ENCODE results near the gene ALDH7A1.

ALDH7A1 gene

GRCh38 chr5:126531543-126532120 lies 63.4 kb downstream of the ALDH7A1 start:
- Histone ChIP-seq H3K9ac (ENCODE audit: low read length) (no peak overlapping the region), H3K27ac (ENCODE audit: low read length) (no peak overlapping the region), H3K4me1 (ENCODE audit: low read length) (no peaks in the 10 kb centered on the region), H3K36me3 (replicated peaks; ENCODE audit: low read depth, low read length) (no peaks in the 10 kb centered on the region), H3K79me2 (ENCODE audit: low read length) (no peaks in the 10 kb centered on the region), H4K20me1 (ENCODE audit: insufficient read depth, low read length) (no peaks in the 10 kb centered on the region), H3K4me3 (ENCODE audit: low read length) (no peak overlapping the region), H3K4me2 (ENCODE audit: low read length) (no peak overlapping the region), H2AFZ (ENCODE audit: low read depth, low read length) (no peak overlapping the region), H3K27me3 (ENCODE audit: low read depth, low read length) (no peaks in the 10 kb centered on the region), H3K9me3 (ENCODE audit: insufficient read depth, low read length) (no peaks in the 10 kb centered on the region)
- TF ChIP-seq CTCF (IDR thresholded peaks at IDR 0.05; ENCODE audit: low read depth, low read length) (no peak), EZH2phosphoT487 (IDR thresholded peaks at IDR 0.05; ENCODE audit: low read depth) (no peak)

GRCh38 chr5:126527892-126528291 lies 67.1 kb downstream of the ALDH7A1 start:
- TF ChIP-seq EZH2phosphoT487 (IDR thresholded peaks at IDR 0.05; ENCODE audit: low read depth) = no peak
- TF ChIP-seq CTCF (IDR thresholded peaks at IDR 0.05; ENCODE audit: low read depth, low read length) = no peak
- H3K4me1 ChIP-seq (ENCODE audit: low read length) = no peaks in the 10 kb centered on the region
- H3K79me2 ChIP-seq (ENCODE audit: low read length) = no peaks in the 10 kb centered on the region
- H3K36me3 ChIP-seq (replicated peaks; ENCODE audit: low read depth, low read length) = no peaks in the 10 kb centered on the region
- no peak overlapping the region for H3K9ac ChIP-seq (ENCODE audit: low read length)
- no peaks in the 10 kb centered on the region for H3K9me3 ChIP-seq (ENCODE audit: insufficient read depth, low read length)
- H3K4me2 ChIP-seq (ENCODE audit: low read length) = no peak overlapping the region
- no peak overlapping the region for H2AFZ ChIP-seq (ENCODE audit: low read depth, low read length)
- no peak overlapping the region for H3K4me3 ChIP-seq (ENCODE audit: low read length)
- no peak overlapping the region for H3K27ac ChIP-seq (ENCODE audit: low read length)
- no peaks in the 10 kb centered on the region for H3K27me3 ChIP-seq (ENCODE audit: low read depth, low read length)
- H4K20me1 ChIP-seq (ENCODE audit: insufficient read depth, low read length) = no peaks in the 10 kb centered on the region

- Histone ChIP-seq H3K4me3 (ENCODE audit: low read length) (no peak overlapping the region), H3K27me3 (ENCODE audit: low read depth, low read length) (no peaks in the 10 kb centered on the region), H3K4me2 (ENCODE audit: low read length) (no peak overlapping the region), H4K20me1 (ENCODE audit: insufficient read depth, low read length) (no peaks in the 10 kb centered on the region), H3K79me2 (ENCODE audit: low read length) (no peaks in the 10 kb centered on the region), H3K9me3 (ENCODE audit: insufficient read depth, low read length) (no peaks in the 10 kb centered on the region), H3K4me1 (ENCODE audit: low read length) (no peaks in the 10 kb centered on the region), H3K36me3 (replicated peaks; ENCODE audit: low read depth, low read length) (no peaks in the 10 kb centered on the region), H3K27ac (ENCODE audit: low read length) (no peak overlapping the region), H3K9ac (ENCODE audit: low read length) (no peak overlapping the region), H2AFZ (ENCODE audit: low read depth, low read length) (no peak overlapping the region)
- no peak for TF ChIP-seq EZH2phosphoT487 (IDR thresholded peaks at IDR 0.05; ENCODE audit: low read depth)
- no peak for TF ChIP-seq CTCF (IDR thresholded peaks at IDR 0.05; ENCODE audit: low read depth, low read length)
Measured at GRCh38 chr5:126527158-126527557, 67.9 kb downstream of the ALDH7A1 start.

GRCh38 chr5:126526493-126526892 lies 68.5 kb downstream of the ALDH7A1 start:
- no peak overlapping the region for H2AFZ ChIP-seq (ENCODE audit: low read depth, low read length)
- no peaks in the 10 kb centered on the region for H3K79me2 ChIP-seq (ENCODE audit: low read length)
- H3K4me3 ChIP-seq (ENCODE audit: low read length) = no peak overlapping the region
- H3K36me3 ChIP-seq (replicated peaks; ENCODE audit: low read depth, low read length) = no peaks in the 10 kb centered on the region
- H3K4me1 ChIP-seq (ENCODE audit: low read length) = no peaks in the 10 kb centered on the region
- H3K4me2 ChIP-seq (ENCODE audit: low read length) = no peak overlapping the region
- TF ChIP-seq EZH2phosphoT487 (IDR thresholded peaks at IDR 0.05; ENCODE audit: low read depth) = no peak
- no peak for TF ChIP-seq CTCF (IDR thresholded peaks at IDR 0.05; ENCODE audit: low read depth, low read length)
- H3K27me3 ChIP-seq (ENCODE audit: low read depth, low read length) = no peaks in the 10 kb centered on the region
- H3K9me3 ChIP-seq (ENCODE audit: insufficient read depth, low read length) = no peaks in the 10 kb centered on the region
- no peaks in the 10 kb centered on the region for H4K20me1 ChIP-seq (ENCODE audit: insufficient read depth, low read length)
- no peak overlapping the region for H3K9ac ChIP-seq (ENCODE audit: low read length)
- no peak overlapping the region for H3K27ac ChIP-seq (ENCODE audit: low read length)

All from OCI-LY3 (cell line).